ENCODE measurements around the gene SLC6A15.
A peak's percentile ranks its signal among the peaks of the same experiment; 100 is the strongest.

SLC6A15 gene

GRCh38 chr12:84912198-84913128, at the start of gene SLC6A15:
Gene SLC6A15, minus strand, starts transcription at chr12:84912799. Its CDS starts 20,679 bp downstream, at chr12:84892120.
- peak; percentile 57 for DNase-seq (ENCODE audit: low spot score)

GRCh38 chr12:84960918-84961317, 48.3 kb upstream of the SLC6A15 start:
- DNase-seq (ENCODE audit: low spot score), result no peak

- DNase-seq (ENCODE audit: low spot score), result no peak
Measured at GRCh38 chr12:84955298-84955697, 42.7 kb upstream of the SLC6A15 start.

GRCh38 chr12:84954415-84954814, 41.8 kb upstream of the SLC6A15 start:
- DNase-seq (ENCODE audit: low spot score), result no peak

GRCh38 chr12:84950971-84951546, 38.5 kb upstream of the SLC6A15 start:
- no peak for DNase-seq (ENCODE audit: low spot score)

GRCh38 chr12:84946753-84947152, 34.2 kb upstream of the SLC6A15 start:
- no peak for DNase-seq (ENCODE audit: low spot score)

- DNase-seq (ENCODE audit: low spot score), result no peak
Measured at GRCh38 chr12:84937415-84937814, 24.8 kb upstream of the SLC6A15 start.

GRCh38 chr12:84929501-84929900, 16.9 kb upstream of the SLC6A15 start:
- DNase-seq (ENCODE audit: low spot score), result no peak

- peak; percentile 26 for DNase-seq (ENCODE audit: low spot score)
Measured at GRCh38 chr12:84924981-84925380, 12.4 kb upstream of the SLC6A15 start.

GRCh38 chr12:84922693-84923092, 10.1 kb upstream of the SLC6A15 start:
- no peak for DNase-seq (ENCODE audit: low spot score)

- no peak for DNase-seq (ENCODE audit: low spot score)
Measured at GRCh38 chr12:84920331-84920730, 7.7 kb upstream of the SLC6A15 start.

GRCh38 chr12:84919271-84919670, 6.7 kb upstream of the SLC6A15 start:
- DNase-seq (ENCODE audit: low spot score), result peak; percentile 29

GRCh38 chr12:84913129-84913515, 523 bp upstream of the SLC6A15 start:
- no peak for DNase-seq (ENCODE audit: low spot score)

GRCh38 chr12:84911271-84912197, 1.1 kb downstream of the SLC6A15 start:
- DNase-seq (ENCODE audit: low spot score), result peak; percentile 68

- DNase-seq (ENCODE audit: low spot score), result no peak
Measured at GRCh38 chr12:84910549-84911241, 1.9 kb downstream of the SLC6A15 start.

- DNase-seq (ENCODE audit: low spot score), result no peak
Measured at GRCh38 chr12:84904051-84904450, 8.5 kb downstream of the SLC6A15 start.

- no peak for DNase-seq (ENCODE audit: low spot score)
Measured at GRCh38 chr12:84891106-84891838, 21.3 kb downstream of the SLC6A15 start.

GRCh38 chr12:84889818-84890217, 22.8 kb downstream of the SLC6A15 start:
- no peak for DNase-seq (ENCODE audit: low spot score)

- DNase-seq (ENCODE audit: low spot score), result no peak
Measured at GRCh38 chr12:84888861-84889260, 23.7 kb downstream of the SLC6A15 start.

GRCh38 chr12:84877340-84877739, 35.3 kb downstream of the SLC6A15 start:
- no peak for DNase-seq (ENCODE audit: low spot score)

- DNase-seq (ENCODE audit: low spot score), result no peak
Measured at GRCh38 chr12:84875241-84875640, 37.4 kb downstream of the SLC6A15 start.

All from AG08395 (cell line).